ENCODE measurements around the gene MOCS1.

MOCS1 gene

DNA sequence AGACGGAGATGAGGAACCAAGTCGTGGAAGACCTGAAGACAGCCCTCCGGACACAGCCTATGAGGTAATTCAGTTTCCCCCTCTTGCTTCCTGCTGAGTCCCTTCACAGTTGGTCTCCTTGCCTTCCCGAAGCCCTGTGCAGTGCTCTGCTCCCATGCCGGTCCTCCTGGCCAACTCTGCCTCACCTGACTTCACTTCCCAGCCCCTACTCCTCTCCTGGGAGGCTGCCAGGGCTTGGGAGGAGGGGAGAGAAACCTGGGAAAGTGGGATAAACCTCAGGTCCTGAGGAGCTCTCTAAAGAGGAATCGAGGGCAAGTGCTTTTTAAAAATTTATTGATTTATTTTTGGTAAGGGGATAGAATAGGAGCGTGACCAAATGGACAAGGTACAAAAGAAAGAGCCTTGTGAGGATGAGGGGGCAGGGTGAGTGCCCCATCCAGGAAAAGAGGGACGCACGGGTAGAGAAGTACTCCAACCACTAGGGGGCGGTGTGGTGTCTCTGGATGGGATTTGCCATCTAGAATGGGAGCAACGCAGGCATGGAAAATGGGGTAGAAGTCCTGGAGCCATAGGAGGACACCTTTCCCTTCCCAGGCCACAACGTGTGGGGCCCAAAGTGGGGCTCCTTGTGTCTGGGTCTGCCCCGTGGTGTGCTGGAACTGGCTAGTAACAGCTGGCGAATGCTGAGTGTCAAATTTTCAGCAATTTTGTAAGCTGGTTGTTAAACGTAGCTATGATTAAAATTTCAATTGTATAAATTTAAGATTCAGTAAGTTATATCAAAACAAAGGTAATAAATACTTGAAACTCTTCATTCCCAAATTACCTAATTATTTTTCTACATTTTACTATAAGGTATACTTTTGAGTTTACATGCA lies 69.0 kb downstream of the MOCS1 start:
- DNase-seq = peak; percentile 55

DNA sequence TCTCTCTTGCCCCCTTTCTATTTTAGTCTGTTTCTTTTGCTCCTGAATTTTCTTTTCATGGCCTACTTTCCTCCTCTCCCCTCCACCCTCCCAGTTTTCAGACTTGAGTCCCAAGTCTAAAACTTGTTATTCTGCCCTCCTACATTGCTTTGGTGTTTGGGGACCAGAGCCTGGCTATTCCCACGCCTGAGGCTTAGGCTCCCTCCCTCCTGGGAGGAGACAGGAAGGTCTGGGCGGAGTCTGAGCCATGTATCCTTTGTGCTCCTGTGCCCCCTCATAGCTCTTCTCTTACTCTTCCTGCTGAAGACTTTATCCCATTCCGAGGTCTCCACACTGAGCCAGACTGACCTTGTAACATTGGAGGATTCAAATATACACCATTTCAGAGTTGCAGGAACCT lies 72.6 kb downstream of the MOCS1 start:
- no peak for DNase-seq

GRCh38 chr6:39859025-39859424 lies 75.2 kb downstream of the MOCS1 start:
- no peak for DNase-seq

- DNase-seq = no peak
Observed at GRCh38 chr6:39855356-39855995, 78.8 kb downstream of the MOCS1 start.

Data from eye (tissue), 1 donor.